H1 (cell line): ENCODE results near the gene PHETA1. TPM values are rescaled to one million over a fixed set of nuclear protein-coding genes. Genes with fewer than 3 reads are reported as not detected.

Source experiments
- CTCF ChIA-PET: fragments of 300-600 bp; sonication (Branson Sonifier 250); formaldehyde crosslinking; loops from one replicate; lab custom pipeline; 2021; ENCODE audit not compliant: partially characterized antibody; lab: Charles Lee
- POLR2A ChIA-PET: fragments of 300-600 bp; sonication (Branson Sonifier 250); formaldehyde crosslinking; loops from one replicate; lab custom pipeline; 2021; ENCODE audit warnings: inconsistent platforms; ENCODE audit not compliant: partially characterized antibody; lab: Charles Lee
- DNase-seq, 2 experiments: peaks; one replicate each; pipeline versions ENCODE4 v3.0.0 to v3.0.0-alpha.2; 2010 to 2022; ENCODE audit warnings: low spot score in 2 of 2, low read depth in 1 of 2, mixed read lengths in 1 of 2
- FAIRE-seq: peaks from 2 replicates; lab custom pipeline; 2011; peaks lifted over from hg19 to GRCh38; lab: Jason Lieb, UNC
- H2AFZ ChIP-seq: 2 replicates; pipeline ENCODE4 v1.8.1; 2012; ENCODE audit warnings: low read length, inconsistent platforms
- H2AK5ac ChIP-seq: 2 replicates; pipeline ENCODE4 v1.6.1; 2013; ENCODE audit warnings: low read depth, low read length
- H2BK120ac ChIP-seq: replicated peaks from 2 replicates; pipeline ENCODE3; 2013; ENCODE audit warnings: low read depth, low read length, inconsistent platforms
- H2BK12ac ChIP-seq: 2 replicates; pipeline ENCODE4 v1.6.1; 2013; ENCODE audit warnings: low read depth, low read length
- H2BK15ac ChIP-seq: 2 replicates; pipeline ENCODE4 v1.6.1; 2013; ENCODE audit warnings: low read length
- H2BK20ac ChIP-seq: 2 replicates; pipeline ENCODE4 v1.6.1; 2013; ENCODE audit warnings: low read length
- H2BK5ac ChIP-seq: 2 replicates; pipeline ENCODE4 v1.6.1; 2013; ENCODE audit warnings: low read depth, low read length
- H3K14ac ChIP-seq: 2 replicates; pipeline ENCODE4 v1.6.1; 2013; ENCODE audit warnings: inconsistent platforms; ENCODE audit not compliant: insufficient read length
- H3K18ac ChIP-seq: 2 replicates; pipeline ENCODE4 v1.6.1; 2013; ENCODE audit warnings: low read length; ENCODE audit errors: extremely low read depth
- H3K23ac ChIP-seq: 2 replicates; pipeline ENCODE4 v1.6.1; 2013; ENCODE audit warnings: inconsistent platforms; ENCODE audit not compliant: insufficient read length
- H3K23me2 ChIP-seq: 2 replicates; pipeline ENCODE4 v1.6.1; 2013; ENCODE audit warnings: low read depth, low read length
- H3K27ac ChIP-seq: 2 replicates; pipeline ENCODE4 v1.6.1; 2011; ENCODE audit warnings: low read depth, low read length, inconsistent platforms
- H3K27me3 ChIP-seq, 4 experiments: replicated peaks in 1 of 4; 1 replicate in 1 of 4; 2 replicates in 3 of 4; pipeline versions ENCODE4 v1.6.1 to v1.8.1; 2011 to 2013; ENCODE audit warnings: low read length in 3 of 4, mild to moderate bottlenecking in 3 of 4, inconsistent platforms in 2 of 4, mixed read lengths in 2 of 4, moderate library complexity in 1 of 4; ENCODE audit not compliant: control insufficient read depth in 3 of 4, insufficient read depth in 3 of 4; ENCODE audit errors: extremely low read depth in 1 of 4
- H3K36me3 ChIP-seq, 4 experiments: 2 replicates each; pipeline versions ENCODE4 v1.6.1 to v1.8.1; 2011 to 2013; ENCODE audit warnings: mild to moderate bottlenecking in 4 of 4, low read length in 3 of 4, moderate library complexity in 2 of 4, control low read depth in 1 of 4, inconsistent platforms in 1 of 4; ENCODE audit not compliant: insufficient read depth in 4 of 4, control insufficient read depth in 2 of 4
- H3K4ac ChIP-seq: replicated peaks from 2 replicates; pipeline ENCODE3; 2013; ENCODE audit warnings: low read length, low read depth, mixed read lengths, inconsistent platforms; ENCODE audit not compliant: insufficient read length
- H3K4me1 ChIP-seq, 4 experiments: replicated peaks in 1 of 4; 1 replicate in 1 of 4; 2 replicates in 3 of 4; pipeline versions ENCODE4 v1.6.1 to v1.8.1; 2011 to 2013; ENCODE audit warnings: low read length in 3 of 4, inconsistent platforms in 2 of 4, mixed read lengths in 1 of 4; ENCODE audit not compliant: insufficient read depth in 4 of 4, control insufficient read depth in 3 of 4
- H3K4me2 ChIP-seq, 2 experiments: 2 replicates each; pipeline versions ENCODE4 v1.6.1 to v1.8.1; 2011 to 2013; ENCODE audit warnings: low read depth in 2 of 2, low read length in 2 of 2, control low read depth in 1 of 2, inconsistent platforms in 1 of 2, mild to moderate bottlenecking in 1 of 2; ENCODE audit not compliant: insufficient read depth in 1 of 2
- H3K4me3 ChIP-seq, 4 experiments: fragments of 200-600, 300-600 bp in 1 of 4; sonication (generic), shearing (Covaris generic), sonication (Bioruptor Twin) in 1 of 4; 2 replicates each; pipeline versions ENCODE4 v1.5.1 to v1.8.1; 2011 to 2016; ENCODE audit warnings: low read length in 4 of 4, low read depth in 3 of 4, control low read depth in 2 of 4, inconsistent platforms in 2 of 4, mild to moderate bottlenecking in 2 of 4, mixed read lengths in 1 of 4, moderate library complexity in 1 of 4; ENCODE audit not compliant: insufficient read depth in 2 of 4; ENCODE audit errors: extremely low read depth in 1 of 4
- H3K56ac ChIP-seq: replicated peaks from 2 replicates; pipeline ENCODE3; 2013; ENCODE audit warnings: low read depth, mild to moderate bottlenecking, mixed read lengths, low read length, inconsistent platforms; ENCODE audit not compliant: insufficient read length
- H3K79me1 ChIP-seq: 2 replicates; pipeline ENCODE4 v1.6.1; 2013; ENCODE audit warnings: low read depth, low read length, control low read depth
- H3K79me2 ChIP-seq, 2 experiments: 2 replicates each; pipeline versions ENCODE4 v1.6.1 to v1.8.1; 2012 to 2013; ENCODE audit warnings: low read length in 2 of 2, mild to moderate bottlenecking in 2 of 2, inconsistent platforms in 1 of 2; ENCODE audit not compliant: insufficient read depth in 2 of 2, control insufficient read depth in 1 of 2
- H3K9ac ChIP-seq, 4 experiments: replicated peaks in 1 of 4; 1 replicate in 1 of 4; 2 replicates in 3 of 4; pipeline versions ENCODE4 v1.6.1 to v1.8.1; 2011 to 2013; ENCODE audit warnings: low read depth in 3 of 4, low read length in 3 of 4, control low read depth in 2 of 4, mild to moderate bottlenecking in 2 of 4, moderate library complexity in 2 of 4, inconsistent platforms in 1 of 4; ENCODE audit errors: extremely low read depth in 1 of 4
- H3K9me3 ChIP-seq, 2 experiments: 2 replicates each; pipeline versions ENCODE4 v1.6.1 to v1.8.1; 2012 to 2013; ENCODE audit warnings: mild to moderate bottlenecking in 2 of 2, moderate library complexity in 2 of 2, control low read depth in 1 of 2, inconsistent platforms in 1 of 2, low read depth in 1 of 2, low read length in 1 of 2, mixed read lengths in 1 of 2; ENCODE audit not compliant: insufficient read depth in 2 of 2
- H4K20me1 ChIP-seq, 2 experiments: replicated peaks in 1 of 2; 2 replicates each; pipeline versions ENCODE3 to v1.8.1; 2011 to 2013; ENCODE audit warnings: inconsistent platforms in 2 of 2, low read length in 2 of 2, mild to moderate bottlenecking in 1 of 2; ENCODE audit not compliant: insufficient read depth in 2 of 2, control insufficient read depth in 1 of 2
- H4K5ac ChIP-seq: 2 replicates; pipeline ENCODE4 v1.6.1; 2013; ENCODE audit warnings: low read length, low read depth, mixed read lengths, inconsistent platforms; ENCODE audit not compliant: insufficient read length
- H4K8ac ChIP-seq: 2 replicates; pipeline ENCODE4 v1.8.0; 2013; ENCODE audit warnings: mild to moderate bottlenecking, moderate library complexity, low read length, inconsistent platforms; ENCODE audit not compliant: insufficient read depth; ENCODE audit errors: extremely low read depth
- H4K91ac ChIP-seq: replicated peaks from 2 replicates; pipeline ENCODE3; 2013; ENCODE audit warnings: low read length, mixed read lengths, inconsistent platforms; ENCODE audit not compliant: insufficient read length
- ASH2L ChIP-seq: fragments of 200-600, 300-600 bp; sonication (generic); IDR thresholded peaks from one replicate; pipeline ENCODE4 v1.7.1; 2017; ENCODE audit warnings: low read length
- CREB1 ChIP-seq: IDR thresholded peaks from 2 replicates; pipeline ENCODE4 v1.6.1; 2012; ENCODE audit warnings: inconsistent platforms
- EZH2 ChIP-seq: fragments of 200-600 bp; sonication (generic); IDR thresholded peaks from 2 replicates; pipeline ENCODE4 v1.7.1; 2012; ENCODE audit warnings: low read depth, mild to moderate bottlenecking, moderate library complexity, low read length, inconsistent platforms; ENCODE audit not compliant: severe bottlenecking
- NANOG ChIP-seq: IDR thresholded peaks from 2 replicates; pipeline ENCODE4 v1.6.1; 2011; ENCODE audit warnings: low read length, low read depth, mild to moderate bottlenecking, inconsistent platforms; ENCODE audit not compliant: insufficient read depth, poor library complexity, severe bottlenecking
- POU5F1 ChIP-seq: IDR thresholded peaks from 2 replicates; pipeline ENCODE4 v1.6.1; 2011; ENCODE audit warnings: low read depth, mild to moderate bottlenecking, low read length, moderate library complexity
- RBBP5 ChIP-seq: IDR thresholded peaks from 2 replicates; pipeline ENCODE4 v1.7.1; 2012; ENCODE audit warnings: low read depth, mild to moderate bottlenecking, inconsistent platforms, low read length, moderate library complexity, borderline replicate concordance
- SIN3A ChIP-seq, 2 experiments: IDR thresholded peaks in 1 of 2; conservative IDR thresholded peaks in 1 of 2; 2 replicates each; pipeline ENCODE4 v1.6.1; 2011 to 2012; ENCODE audit warnings: low read length in 2 of 2, improper control_type of control experiment in 1 of 2, low read depth in 1 of 2, mild to moderate bottlenecking in 1 of 2
- TBP ChIP-seq: IDR thresholded peaks from 2 replicates; pipeline ENCODE4 v1.6.1; 2011; ENCODE audit warnings: low read depth, low read length, improper control_type of control experiment
- WGBS, 2 experiments: shearing (Covaris generic) in 1 of 2; methylation state at CpG; one replicate each; pipeline versions ENCODE4 v1.1.6 to v1.1.7; 2013 to 2015; ENCODE audit warnings: low lambda C conversion rate in 2 of 2, mixed read lengths in 2 of 2, inconsistent platforms in 1 of 2, low coverage in 1 of 2, missing lambda C conversion rate in 1 of 2; ENCODE audit not compliant: insufficient replicate concordance in 2 of 2, insufficient coverage in 1 of 2, insufficient read length in 1 of 2; ENCODE audit errors: extremely low coverage in 1 of 2, missing lambda C conversion rate in 1 of 2; 5-methylcytosine and 5-hydroxymethylcytosine counted together
- polyA plus RNA-seq, 7 experiments: library from polyadenylated mRNA; depleted of rRNA in 3 of 7; stranded (reverse) in 5 of 7; unstranded in 2 of 7; fragments of >200 nt in 5 of 7; fragments of 200-250 nt in 2 of 7; gene quantifications; 1 replicate in 5 of 7; 2 replicates in 1 of 7; 4 replicates in 1 of 7; pipeline versions ENCODE4 v1.2.1 to v1.2.3, GENCODE V29; 2011 to 2013; ENCODE audit warnings: missing spikeins in 2 of 7, mixed read lengths in 2 of 7
- total RNA-seq: library from RNA; stranded (reverse); fragmentation: NEBNext Ultra II Directional; extraction: Animal tissue kit (Norgen Biotek cat#: 25700); gene quantifications from 2 replicates; pipeline ENCODE4 v1.2.1, GENCODE V29; 2021
- TF ChIP-seq, protein P1 (sequence below): IDR thresholded peaks from 2 replicates; pipeline ENCODE4 v1.6.1; 2012; ENCODE audit warnings: low read length, inconsistent platforms

The PHETA1 gene
- total and polyA plus RNA-seq, 2 of the 8 experiments (the other 6 are each of a cell fraction or from before 2014, with no cell fraction given), result 5.2 to 12.3 TPM

DNA sequence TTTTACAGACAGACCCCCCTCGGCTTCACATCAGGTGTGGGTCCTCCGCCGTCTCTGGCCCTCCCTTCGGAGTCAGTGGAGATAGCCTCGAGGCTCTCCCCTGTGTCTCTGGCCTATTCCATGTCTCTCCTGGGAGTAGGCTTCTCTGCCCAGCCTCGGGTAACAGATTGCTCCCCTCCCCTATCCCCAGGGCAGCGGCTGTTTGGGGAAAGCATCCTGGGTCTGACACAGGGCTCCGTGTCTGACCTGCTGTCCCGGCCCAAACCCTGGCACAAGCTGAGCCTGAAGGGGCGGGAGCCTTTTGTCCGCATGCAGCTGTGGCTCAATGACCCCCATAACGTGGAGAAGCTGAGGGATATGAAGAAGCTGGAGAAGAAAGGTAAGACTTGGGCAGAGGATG, 30.8 kb downstream of the PHETA1 start:
- no peak overlapping the region for H3K14ac ChIP-seq
- H2AK5ac ChIP-seq, result no peak overlapping the region
- H3K4me3 ChIP-seq, result no peak overlapping the region
- H3K4me1 ChIP-seq, result peaks cover 0 to 6% (median 0%) of the 10 kb centered on the region in 4 experiments; a peak in 2 of 7 replicates
- no peak overlapping the region for H4K91ac ChIP-seq
- H3K18ac ChIP-seq, result no peak overlapping the region
- H3K4me2 ChIP-seq, result no peak overlapping the region
- DNase-seq (no peak), FAIRE-seq (no peak)
- H3K79me2 ChIP-seq, result no peaks in the 10 kb centered on the region
- no peak overlapping the region for H2AFZ ChIP-seq
- ChIA-PET POLR2A (no interaction called here), CTCF (interaction anchor here (0.5 to 2.7 kb wide), 5 partner anchors 15 to 141 kb away, joined by 3 to 12 read pairs (median 5); partner anchors contain the start of gene PHETA1)
- no peaks in the 10 kb centered on the region for H3K27me3 ChIP-seq
- no peak overlapping the region for H4K5ac ChIP-seq
- no peaks in the 10 kb centered on the region for H3K9me3 ChIP-seq
- 92% methylated on average over 12 of the region's 12 CpGs; no CpG with 5 or more reads in 1 of the 2 experiments for WGBS, 2 experiments
- no peak overlapping the region for H3K4ac ChIP-seq
- no peak overlapping the region for H2BK15ac ChIP-seq
- H3K56ac ChIP-seq, result no peak overlapping the region
- H4K20me1 ChIP-seq, result no peaks in the 10 kb centered on the region
- H3K27ac ChIP-seq, result no peak overlapping the region
- no peaks in the 10 kb centered on the region for H3K79me1 ChIP-seq
- no peaks in the 10 kb centered on the region for H3K36me3 ChIP-seq
- no peaks in the 10 kb centered on the region for H3K23me2 ChIP-seq
- H2BK120ac ChIP-seq, result no peak overlapping the region
- H3K23ac ChIP-seq, result no peak overlapping the region
- no peak overlapping the region for H2BK12ac ChIP-seq
- no peak overlapping the region for H2BK20ac ChIP-seq
- no peak overlapping the region for H4K8ac ChIP-seq
- no peak for TF ChIP-seq CREB1
- TF ChIP-seq, protein P1, sequence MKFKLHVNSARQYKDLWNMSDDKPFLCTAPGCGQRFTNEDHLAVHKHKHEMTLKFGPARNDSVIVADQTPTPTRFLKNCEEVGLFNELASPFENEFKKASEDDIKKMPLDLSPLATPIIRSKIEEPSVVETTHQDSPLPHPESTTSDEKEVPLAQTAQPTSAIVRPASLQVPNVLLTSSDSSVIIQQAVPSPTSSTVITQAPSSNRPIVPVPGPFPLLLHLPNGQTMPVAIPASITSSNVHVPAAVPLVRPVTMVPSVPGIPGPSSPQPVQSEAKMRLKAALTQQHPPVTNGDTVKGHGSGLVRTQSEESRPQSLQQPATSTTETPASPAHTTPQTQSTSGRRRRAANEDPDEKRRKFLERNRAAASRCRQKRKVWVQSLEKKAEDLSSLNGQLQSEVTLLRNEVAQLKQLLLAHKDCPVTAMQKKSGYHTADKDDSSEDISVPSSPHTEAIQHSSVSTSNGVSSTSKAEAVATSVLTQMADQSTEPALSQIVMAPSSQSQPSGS, result no peak
- TF ChIP-seq ASH2L, result no peak
- no peak for TF ChIP-seq TBP
- no peak for TF ChIP-seq POU5F1
- no peak for TF ChIP-seq NANOG
- TF ChIP-seq EZH2, result no peak
- no peak for TF ChIP-seq SIN3A (conservative IDR thresholded peaks at IDR 0.05 in 1 of 2, IDR thresholded peaks at IDR 0.05 in 1 of 2; ENCODE audit: low read depth in 1 of 2, low read length in 2 of 2)
- TF ChIP-seq RBBP5, result no peak
- H3K9ac ChIP-seq, result no peak overlapping the region
- no peak overlapping the region for H2BK5ac ChIP-seq
